ENCODE measurements around the gene INMT.

GRCh38 chr7:30722187-30722586 lies 29.7 kb upstream of the INMT start:
- TF ChIP-seq EZH2phosphoT487 (IDR thresholded peaks at IDR 0.05; ENCODE audit: borderline replicate concordance, low read depth, low read length) (no peak), CTCF (conservative IDR thresholded peaks at IDR 0.05; ENCODE audit: low read length) (no peak)
